Forelimb muscle (tissue), 1 donor: ENCODE data around the gene PTGER2. TPM values are rescaled to one million over a fixed set of nuclear protein-coding genes. Genes with fewer than 3 reads are reported as not detected.

Source experiments
- DNase-seq: peaks from one replicate; pipeline ENCODE4 v3.0.0-alpha.2; 2013; ENCODE audit warnings: low read depth
- polyA plus RNA-seq: library from polyadenylated mRNA; unstranded; fragments of 120-200 nt; gene quantifications from one replicate; pipeline ENCODE4 v1.2.1, GENCODE V29; 2013; ENCODE audit not compliant: insufficient read length

The PTGER2 gene
- polyA plus RNA-seq: 0.72 TPM

- DNase-seq: no peak
Observed at GRCh38 chr14:52313903-52314594, at the start of gene PTGER2. Gene PTGER2, plus strand, starts transcription at chr14:52314312. Its CDS starts 237 bp downstream, at chr14:52314549.

GRCh38 chr14:52265253-52265652 lies 48.9 kb upstream of the PTGER2 start:
- no peak for DNase-seq

GRCh38 chr14:52266179-52266578 lies 47.9 kb upstream of the PTGER2 start:
- DNase-seq: no peak

DNA sequence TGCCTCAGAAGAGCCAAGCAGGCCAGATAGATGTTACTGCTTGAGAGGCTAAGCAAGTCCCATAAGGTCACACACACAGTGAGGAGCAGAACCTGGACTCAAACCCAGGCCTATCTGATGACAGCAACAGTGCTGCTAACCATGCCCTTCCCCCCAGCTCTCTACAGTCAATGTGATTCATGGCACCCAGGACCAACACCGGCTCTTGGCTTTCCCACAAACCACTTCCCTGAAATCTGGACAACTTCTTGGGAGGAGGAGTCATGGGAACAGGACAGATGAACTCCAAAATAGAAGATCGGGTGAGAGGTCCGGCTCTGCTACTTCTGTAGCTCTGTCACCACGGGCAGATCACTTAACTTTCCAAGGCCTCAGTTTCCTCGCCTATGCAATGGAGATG lies 47.3 kb upstream of the PTGER2 start:
- no peak for DNase-seq

GRCh38 chr14:52267501-52268278 lies 46.4 kb upstream of the PTGER2 start, which contains the start of gene PTGDR:
Gene PTGDR, plus strand, starts transcription at chr14:52267698. Its CDS starts 117 bp downstream, at chr14:52267815.
- DNase-seq: no peak

DNA sequence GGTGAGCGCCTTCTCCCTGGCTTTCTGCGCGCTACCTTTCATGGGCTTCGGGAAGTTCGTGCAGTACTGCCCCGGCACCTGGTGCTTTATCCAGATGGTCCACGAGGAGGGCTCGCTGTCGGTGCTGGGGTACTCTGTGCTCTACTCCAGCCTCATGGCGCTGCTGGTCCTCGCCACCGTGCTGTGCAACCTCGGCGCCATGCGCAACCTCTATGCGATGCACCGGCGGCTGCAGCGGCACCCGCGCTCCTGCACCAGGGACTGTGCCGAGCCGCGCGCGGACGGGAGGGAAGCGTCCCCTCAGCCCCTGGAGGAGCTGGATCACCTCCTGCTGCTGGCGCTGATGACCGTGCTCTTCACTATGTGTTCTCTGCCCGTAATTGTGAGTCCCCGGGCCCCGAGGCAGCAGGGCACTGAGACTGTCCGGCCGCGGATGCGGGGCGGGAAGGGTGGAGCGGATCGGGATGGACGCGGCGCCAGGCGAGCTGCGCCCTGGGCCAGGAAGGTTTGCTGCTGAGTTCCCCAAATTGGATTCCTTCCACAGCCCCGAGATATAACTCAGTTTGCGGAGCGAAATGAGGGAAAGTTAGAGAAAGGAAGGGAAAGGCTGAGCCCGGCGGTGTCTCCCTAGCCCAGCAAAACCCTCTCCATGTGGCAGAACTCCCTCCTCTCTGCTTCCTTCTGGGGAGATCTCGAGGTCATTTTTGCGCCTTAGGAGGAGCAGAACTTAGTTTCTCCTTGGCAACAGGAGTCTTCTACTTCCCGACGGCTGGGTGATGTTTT lies 45.6 kb upstream of the PTGER2 start:
- no peak for DNase-seq

DNA sequence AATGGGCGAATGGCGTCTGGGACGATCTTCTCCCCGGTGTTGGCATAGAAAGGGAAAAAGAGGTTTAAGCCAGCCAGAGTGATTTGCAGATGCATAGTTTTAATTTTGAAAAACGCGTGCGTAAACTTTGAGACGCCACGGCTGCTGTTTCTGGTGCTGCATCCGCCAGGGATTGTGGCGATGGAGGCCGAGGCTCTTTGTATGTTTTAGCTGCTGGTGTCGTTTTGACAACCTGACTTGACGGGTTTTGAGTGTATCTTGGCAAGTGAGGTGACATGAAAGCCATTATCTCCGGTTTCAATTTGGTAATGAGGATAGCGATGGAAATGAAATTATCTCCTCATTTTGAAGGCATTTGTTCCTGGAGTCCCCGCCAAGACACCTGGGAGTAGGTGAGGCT lies 45.0 kb upstream of the PTGER2 start:
- no peak for DNase-seq

DNA sequence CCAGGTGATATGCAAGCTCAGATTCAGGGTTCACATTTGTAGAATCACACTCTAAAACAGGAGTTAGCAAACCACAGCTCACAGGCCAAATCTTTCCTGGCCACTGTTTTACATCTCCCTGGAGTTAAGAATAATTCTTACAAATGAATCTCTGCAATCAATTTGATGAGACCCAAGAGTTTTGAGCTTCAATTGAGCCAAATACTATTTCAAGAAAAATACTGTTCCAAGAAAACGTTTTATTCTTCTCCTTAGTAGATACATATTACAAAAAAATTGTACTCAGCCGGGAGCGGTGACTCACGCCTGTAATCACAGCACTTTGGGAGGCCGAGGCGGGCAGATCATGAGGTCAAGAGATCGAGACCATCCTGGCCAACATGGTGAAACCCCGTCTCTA lies 44.1 kb upstream of the PTGER2 start:
- peak; percentile 60 for DNase-seq

DNA sequence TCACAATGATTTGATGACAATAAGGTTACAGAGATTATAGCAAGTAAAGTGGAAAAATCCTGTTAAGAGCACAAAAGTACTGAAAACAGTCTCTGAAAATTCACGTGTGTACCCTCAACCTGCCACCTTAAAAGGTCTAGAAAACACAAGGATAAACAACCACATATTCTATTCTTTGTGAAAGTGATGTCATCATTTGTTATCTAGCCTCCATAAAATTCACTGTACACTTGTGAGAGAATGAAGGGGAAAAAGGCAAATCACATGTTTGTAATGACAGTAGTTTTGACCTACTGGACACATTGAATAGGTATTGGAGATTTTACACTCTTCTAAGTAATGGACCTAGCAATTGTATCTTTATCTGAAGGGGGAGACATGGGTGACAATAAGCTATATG lies 42.6 kb upstream of the PTGER2 start:
- no peak for DNase-seq

GRCh38 chr14:52272375-52272774 lies 41.7 kb upstream of the PTGER2 start:
- no peak for DNase-seq

GRCh38 chr14:52275372-52275771 lies 38.7 kb upstream of the PTGER2 start:
- DNase-seq: no peak

DNA sequence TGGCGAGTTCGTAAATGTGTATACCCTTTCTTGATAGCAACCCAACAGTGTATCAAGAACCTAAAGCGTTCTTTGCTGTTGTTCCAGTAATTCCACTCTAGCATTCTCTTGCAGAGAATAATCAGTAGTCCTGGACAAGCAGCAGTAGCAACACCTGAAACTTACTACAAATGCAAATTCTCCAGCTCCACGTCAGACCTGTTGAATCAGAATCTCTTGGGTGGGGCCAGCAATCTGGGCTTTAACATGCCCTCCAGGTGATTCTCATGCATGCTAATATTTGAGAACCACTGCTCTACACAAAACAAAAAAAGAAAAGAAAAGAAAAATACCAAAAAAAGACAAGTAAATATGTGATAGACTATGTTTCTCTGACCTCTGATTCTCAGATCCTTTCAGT lies 36.6 kb upstream of the PTGER2 start:
- no peak for DNase-seq

GRCh38 chr14:52279408-52279807 lies 34.7 kb upstream of the PTGER2 start:
- DNase-seq: no peak

DNA sequence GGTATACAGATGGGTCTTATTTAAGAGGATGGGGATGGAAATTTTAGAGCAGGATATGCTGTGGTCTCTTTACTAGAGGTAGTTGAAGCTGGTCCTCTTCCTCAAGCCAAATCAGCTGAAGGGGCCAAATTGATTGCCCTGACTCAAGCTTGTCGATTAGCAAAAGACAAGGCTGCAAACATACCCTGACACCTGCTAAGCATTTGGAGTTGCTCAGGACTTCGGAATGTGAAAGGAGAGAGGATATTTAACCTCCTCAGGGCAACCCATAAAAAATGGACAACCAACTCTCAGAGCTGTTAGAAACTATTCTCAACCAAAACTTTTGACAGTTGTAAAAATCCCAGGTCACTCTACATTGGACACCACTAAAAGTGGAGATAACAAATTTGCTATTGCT lies 31.0 kb upstream of the PTGER2 start:
- DNase-seq: no peak

DNA sequence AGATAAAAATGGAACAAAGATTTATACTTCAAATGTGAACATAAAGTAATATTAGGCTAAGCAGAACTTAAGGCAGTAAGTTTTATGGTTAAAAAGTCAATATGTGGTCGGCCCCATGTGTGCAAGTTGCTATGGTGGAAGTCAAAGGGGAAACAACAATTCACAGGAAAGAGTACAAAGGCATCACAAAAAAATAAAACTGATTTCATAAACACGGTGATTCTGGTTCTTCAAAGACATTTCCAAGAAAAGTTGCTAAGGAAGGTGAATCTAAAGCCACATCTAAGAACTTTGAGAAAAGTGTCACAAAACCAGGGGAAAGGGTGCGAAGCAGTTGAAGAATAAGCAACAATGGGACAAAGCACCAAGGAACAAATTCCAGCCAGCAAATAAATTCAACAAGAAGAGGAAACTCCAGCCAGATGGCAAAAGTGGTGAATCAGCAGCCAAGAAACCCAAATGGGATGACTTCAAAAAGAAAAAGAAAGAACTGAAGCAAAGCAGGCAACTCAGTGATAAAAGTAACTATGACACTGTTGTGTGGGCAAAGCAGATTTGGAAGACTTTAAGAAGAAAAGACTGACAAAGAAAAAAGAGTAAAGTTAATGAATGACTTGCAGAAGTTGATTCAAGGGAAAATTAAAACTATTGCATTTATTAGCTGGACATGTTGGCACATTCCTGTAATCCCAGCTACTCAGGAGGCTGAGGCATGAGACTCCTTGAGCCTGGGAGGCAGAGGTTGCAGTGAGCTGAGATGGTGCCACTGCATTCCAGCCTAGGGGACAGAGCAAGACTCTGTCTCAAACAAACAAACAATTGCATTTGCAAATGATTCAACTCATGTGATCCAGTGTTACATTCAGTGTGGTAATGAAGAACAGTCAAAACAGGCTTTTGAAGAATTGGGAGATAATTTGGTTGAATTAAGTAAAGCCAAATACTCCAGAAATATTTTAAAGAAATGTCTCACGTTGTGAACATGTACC lies 27.2 kb upstream of the PTGER2 start:
- DNase-seq: no peak

DNA sequence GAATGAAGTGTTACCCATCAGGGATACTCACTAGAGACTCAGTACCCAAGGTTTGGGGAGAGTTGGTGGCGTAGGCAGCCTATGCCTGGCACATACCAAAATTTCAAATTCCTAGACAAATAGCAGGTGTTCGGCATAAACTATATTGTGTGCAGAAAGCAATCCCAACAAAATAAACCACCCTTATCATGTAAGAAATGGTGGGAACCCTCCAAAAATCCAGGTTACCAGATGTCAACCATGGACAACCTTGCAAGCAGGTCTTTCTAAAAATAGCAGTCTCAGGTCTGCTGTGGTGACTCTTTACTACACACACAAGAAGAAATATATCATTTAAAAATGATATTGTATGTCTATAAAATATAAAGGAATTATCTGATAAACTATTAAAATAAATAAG lies 17.7 kb upstream of the PTGER2 start:
- DNase-seq: no peak

DNA sequence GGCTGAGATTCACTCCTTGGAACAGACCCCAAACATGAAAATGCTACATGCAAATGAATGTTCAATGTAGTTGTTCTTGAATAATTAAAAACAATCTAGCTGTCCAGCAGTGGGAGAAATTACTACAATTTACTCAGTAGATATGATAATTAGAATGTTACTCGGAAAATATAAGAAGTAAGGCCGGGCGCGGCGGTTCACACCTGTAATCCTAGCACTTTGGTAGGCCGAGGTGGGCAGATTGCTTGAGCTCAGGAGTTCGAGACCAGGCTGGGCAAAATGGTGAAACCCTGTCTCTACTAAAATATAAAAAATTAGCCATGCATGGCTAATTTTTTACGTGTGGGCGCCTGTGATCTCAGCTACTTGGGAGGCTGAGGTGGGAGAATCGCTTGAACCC lies 15.3 kb upstream of the PTGER2 start:
- DNase-seq: no peak

DNA sequence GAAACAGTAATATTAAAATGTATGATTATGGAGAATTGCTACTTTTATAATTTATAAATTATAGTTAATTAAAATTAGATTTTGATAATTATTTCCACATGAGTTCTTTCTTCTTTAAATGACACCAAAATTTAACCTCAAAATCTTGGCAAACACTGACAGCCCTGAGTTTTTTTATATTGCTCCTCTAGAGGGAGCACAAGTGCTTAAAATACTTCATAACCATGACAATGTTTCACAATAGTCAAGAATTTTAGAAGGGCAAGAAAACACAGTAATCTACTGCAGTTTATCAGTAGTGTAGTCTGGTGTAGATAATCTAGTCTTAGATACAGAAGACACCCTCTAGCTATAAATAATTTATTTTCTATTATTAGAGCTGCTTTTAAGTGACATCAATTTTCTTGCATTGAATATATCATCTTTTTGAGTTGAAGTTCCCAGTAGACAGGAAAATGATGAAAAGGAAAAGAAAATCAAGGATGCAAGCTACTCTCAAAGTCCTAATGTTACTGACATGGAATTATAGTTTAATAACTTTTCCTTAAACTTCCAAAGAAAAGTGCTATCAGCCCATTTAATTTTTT lies 14.3 kb upstream of the PTGER2 start:
- DNase-seq: peak; percentile 51

DNA sequence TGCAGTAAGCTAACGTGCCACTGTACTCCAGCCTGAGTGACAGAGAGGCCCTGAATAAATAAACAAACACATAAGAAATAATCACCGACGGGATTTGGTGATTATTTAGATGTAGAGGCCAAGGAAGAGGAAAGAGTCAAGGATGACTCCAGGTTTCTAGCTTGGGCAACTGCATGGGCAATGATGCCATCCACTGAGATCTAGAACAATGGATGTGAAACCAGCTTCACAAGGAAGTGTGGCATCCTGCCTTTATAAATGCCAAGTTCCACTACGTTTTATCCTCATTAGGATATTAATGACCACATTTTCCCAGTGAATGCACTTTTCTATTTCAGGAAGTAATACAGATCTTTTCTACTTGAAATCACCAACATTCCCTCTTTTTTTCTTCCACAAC lies 10.9 kb upstream of the PTGER2 start:
- DNase-seq: no peak

GRCh38 chr14:52304248-52304904 lies 9.7 kb upstream of the PTGER2 start:
- no peak for DNase-seq
